Neural cell (in vitro differentiated cells): ENCODE measurements around the gene BMAL1. TPM values are rescaled to one million over a fixed set of nuclear protein-coding genes. Genes with fewer than 3 reads are reported as not detected.

ENCODE experiments used
- H2AFZ ChIP-seq: fragments of 200-600, 300-800 bp; sonication (generic), shearing (Covaris generic); 2 replicates; pipeline ENCODE4 v1.6.0; 2014; ENCODE audit warnings: low read depth, mild to moderate bottlenecking, antibody characterized with exemption, low read length, moderate library complexity
- H3F3A ChIP-seq: fragments of 200-600 bp; shearing (Covaris generic); 2 replicates; pipeline ENCODE4 v1.6.1; 2016; ENCODE audit warnings: mild to moderate bottlenecking, moderate library complexity, mixed read lengths, antibody characterized with exemption, low read length; ENCODE audit not compliant: insufficient read depth, poor library complexity, severe bottlenecking
- H3K27ac ChIP-seq: fragments of 200-600, 300-800 bp; sonication (generic), shearing (Covaris generic); 2 replicates; pipeline ENCODE4 v1.5.1; 2014; ENCODE audit warnings: mild to moderate bottlenecking, low read length, moderate library complexity
- H3K27me3 ChIP-seq: fragments of 300-800, 200-600 bp; sonication (generic), shearing (Covaris generic); 2 replicates; pipeline ENCODE4 v1.6.0; 2014; ENCODE audit warnings: mild to moderate bottlenecking, low read depth, low read length, moderate library complexity; ENCODE audit not compliant: insufficient read depth
- H3K36me3 ChIP-seq: fragments of 300-800, 200-600 bp; sonication (generic), shearing (Covaris generic); 2 replicates; pipeline ENCODE4 v1.5.1; 2014; ENCODE audit warnings: mild to moderate bottlenecking, antibody characterized with exemption, low read length, moderate library complexity; ENCODE audit not compliant: insufficient read depth
- H3K4me2 ChIP-seq: fragments of 300-800, 200-600 bp; sonication (generic), shearing (Covaris generic); 2 replicates; pipeline ENCODE4 v1.6.0; 2014; ENCODE audit warnings: mild to moderate bottlenecking, low read length
- H3K4me3 ChIP-seq: fragments of 300-800, 200-600 bp; sonication (generic), shearing (Covaris generic); 2 replicates; pipeline ENCODE4 v1.5.1; 2014; ENCODE audit warnings: mild to moderate bottlenecking, low read length, moderate library complexity
- H3K79me2 ChIP-seq: fragments of 200-600 bp; shearing (Covaris generic); replicated peaks from 2 replicates; pipeline ENCODE4 v1.6.0; 2014; ENCODE audit warnings: mild to moderate bottlenecking, low read length, moderate library complexity; ENCODE audit not compliant: insufficient read depth
- H3K9ac ChIP-seq: fragments of 300-800, 200-600 bp; sonication (generic), shearing (Covaris generic); 2 replicates; pipeline ENCODE4 v1.6.1; 2016; ENCODE audit warnings: mild to moderate bottlenecking, low read length, mixed read lengths
- H3K9me2 ChIP-seq: fragments of 200-600 bp; shearing (Covaris generic); 2 replicates; pipeline ENCODE4 v1.6.1; 2016; ENCODE audit warnings: mild to moderate bottlenecking, low read length, mixed read lengths; ENCODE audit not compliant: insufficient read depth
- H3K9me3 ChIP-seq: fragments of 200-600, 300-800 bp; sonication (generic), shearing (Covaris generic); 2 replicates; pipeline ENCODE4 v1.6.1; 2016; ENCODE audit warnings: mild to moderate bottlenecking, mixed run types, low read length, moderate library complexity, mixed read lengths
- H4K20me1 ChIP-seq: fragments of 200-600 bp; shearing (Covaris generic); 2 replicates; pipeline ENCODE4 v1.6.1; 2016; ENCODE audit warnings: mild to moderate bottlenecking, mixed run types; ENCODE audit not compliant: insufficient read depth
- CTCF ChIP-seq: fragments of 450-650 bp; IDR thresholded peaks from 2 replicates; pipeline ENCODE4 v1.5.1; 2014; ENCODE audit warnings: antibody characterized with exemption, mild to moderate bottlenecking, moderate library complexity; ENCODE audit not compliant: poor library complexity, severe bottlenecking
- EP300 ChIP-seq: fragments of 450-650 bp; conservative IDR thresholded peaks from 2 replicates; pipeline ENCODE4 v1.6.1; 2014; ENCODE audit warnings: antibody characterized with exemption, mild to moderate bottlenecking, moderate library complexity; ENCODE audit not compliant: poor library complexity, severe bottlenecking
- EZH2 ChIP-seq: fragments of 200-600, 300-800 bp; shearing (Covaris generic), sonication (generic); IDR thresholded peaks from 2 replicates; pipeline ENCODE4 v1.6.1; 2014; ENCODE audit warnings: antibody characterized with exemption, low read length, borderline replicate concordance, mild to moderate bottlenecking; ENCODE audit not compliant: insufficient read depth, poor library complexity, severe bottlenecking
- MXI1 ChIP-seq: fragments of 450-650 bp; conservative IDR thresholded peaks from 2 replicates; pipeline ENCODE4 v1.6.1; 2014; ENCODE audit warnings: antibody characterized with exemption, mild to moderate bottlenecking; ENCODE audit not compliant: poor library complexity, severe bottlenecking
- POLR2AphosphoS5 ChIP-seq: IDR thresholded peaks from 2 replicates; pipeline ENCODE4 v1.6.1; 2012
- RAD21 ChIP-seq: fragments of 450-650 bp; conservative IDR thresholded peaks from 2 replicates; pipeline ENCODE4 v1.6.1; 2014; ENCODE audit warnings: antibody characterized with exemption, mild to moderate bottlenecking, moderate library complexity
- REST ChIP-seq: IDR thresholded peaks from 2 replicates; pipeline ENCODE4 v1.6.1; 2012; ENCODE audit warnings: borderline replicate concordance
- SMC3 ChIP-seq: fragments of 450-650 bp; conservative IDR thresholded peaks from 2 replicates; pipeline ENCODE4 v1.6.1; 2014; ENCODE audit warnings: antibody characterized with exemption, mild to moderate bottlenecking, moderate library complexity; ENCODE audit not compliant: poor library complexity
- TAF1 ChIP-seq: IDR thresholded peaks from 2 replicates; pipeline ENCODE4 v1.6.1; 2012; ENCODE audit warnings: low read depth
- polyA plus RNA-seq: library from polyadenylated mRNA; depleted of rRNA; stranded (reverse); fragments of >200 nt; gene quantifications from 2 replicates; pipeline ENCODE4 v1.2.3, GENCODE V29; 2014

Gene BMAL1
- polyA plus RNA-seq, 1 donor from 2014 or later = 17.1 TPM

DNA sequence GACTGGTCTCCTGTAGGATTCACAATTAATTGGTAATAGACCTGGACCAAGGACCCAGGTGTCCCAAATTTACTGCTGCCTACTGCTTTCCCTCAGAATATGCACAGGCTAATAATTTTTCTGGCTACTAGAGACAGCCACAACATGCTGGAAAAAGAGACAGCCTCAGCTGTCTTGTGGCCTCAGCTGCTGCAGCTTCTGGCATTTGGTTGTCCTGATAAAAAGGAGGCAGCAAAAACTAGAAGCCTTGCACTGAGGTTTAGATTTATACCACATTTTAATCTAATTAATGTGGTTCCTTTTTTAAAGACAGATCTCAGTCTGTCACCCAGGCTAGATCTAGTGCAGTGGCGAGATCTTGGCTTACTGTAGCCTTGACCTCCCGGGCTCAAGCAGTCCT, 95.6 kb downstream of the BMAL1 start:
- H3F3A ChIP-seq = no peaks in the 10 kb centered on the region
- no peak overlapping the region for H3K27ac ChIP-seq
- H3K36me3 ChIP-seq = no peaks in the 10 kb centered on the region
- no peaks in the 10 kb centered on the region for H3K27me3 ChIP-seq
- H3K9ac ChIP-seq = no peak overlapping the region
- H2AFZ ChIP-seq = no peak overlapping the region
- H3K9me2 ChIP-seq = no peaks in the 10 kb centered on the region
- H3K9me3 ChIP-seq = no peaks in the 10 kb centered on the region
- H3K79me2 ChIP-seq = no peaks in the 10 kb centered on the region
- no peaks in the 10 kb centered on the region for H4K20me1 ChIP-seq
- TF ChIP-seq POLR2AphosphoS5 (no peak), MXI1 (no peak)
- no peak overlapping the region for H3K4me2 ChIP-seq
- no peak overlapping the region for H3K4me3 ChIP-seq

DNA sequence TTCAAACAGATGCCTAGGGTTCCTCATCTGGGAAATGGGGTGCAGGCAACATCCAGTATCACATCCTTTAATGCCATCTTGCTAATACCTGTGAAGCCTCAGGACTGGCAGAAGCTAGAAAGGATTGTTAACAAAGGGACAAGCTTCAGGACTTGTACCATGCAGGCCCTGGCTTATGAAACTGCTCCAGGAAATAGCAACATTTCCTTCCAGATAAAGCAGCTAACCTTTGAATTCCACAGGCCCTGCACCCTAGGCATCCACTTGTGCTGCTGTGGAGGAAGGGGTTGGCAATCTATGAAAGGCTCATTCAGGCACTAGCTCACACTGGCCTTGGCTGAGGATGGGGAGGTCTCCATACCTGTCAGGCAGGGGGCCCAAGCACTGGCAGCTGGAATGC, 98.2 kb downstream of the BMAL1 start:
- no peak overlapping the region for H3K4me3 ChIP-seq
- no peaks in the 10 kb centered on the region for H3F3A ChIP-seq
- no peaks in the 10 kb centered on the region for H4K20me1 ChIP-seq
- no peak overlapping the region for H3K9ac ChIP-seq
- no peak overlapping the region for H2AFZ ChIP-seq
- no peaks in the 10 kb centered on the region for H3K9me3 ChIP-seq
- no peaks in the 10 kb centered on the region for H3K27me3 ChIP-seq
- no peaks in the 10 kb centered on the region for H3K36me3 ChIP-seq
- TF ChIP-seq REST (no peak), POLR2AphosphoS5 (no peak), SMC3 (no peak), MXI1 (no peak), CTCF (no peak), RAD21 (no peak), EP300 (no peak), EZH2 (no peak), TAF1 (no peak)
- no peaks in the 10 kb centered on the region for H3K79me2 ChIP-seq
- H3K27ac ChIP-seq = no peak overlapping the region
- H3K4me2 ChIP-seq = no peak overlapping the region
- no peaks in the 10 kb centered on the region for H3K9me2 ChIP-seq

DNA sequence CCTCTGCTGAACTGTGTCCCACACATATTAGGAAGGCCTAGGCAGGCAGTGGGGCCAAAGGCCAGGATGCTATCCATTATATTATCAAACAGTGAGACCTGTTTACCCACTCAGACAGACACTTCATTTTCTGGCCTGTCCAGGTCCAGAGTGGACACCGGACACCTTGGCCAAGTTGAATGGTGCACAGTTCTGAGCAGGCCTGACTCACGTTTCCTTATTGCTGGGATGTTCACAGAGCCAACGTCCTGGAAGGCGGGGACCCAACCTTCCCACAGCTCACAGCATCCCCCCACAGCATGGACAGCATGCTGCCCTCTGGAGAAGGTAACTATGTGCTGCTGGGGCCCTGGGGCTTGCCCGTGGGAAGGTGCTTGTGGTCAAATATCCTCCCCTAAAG, 98.8 kb downstream of the BMAL1 start:
- Histone ChIP-seq H3F3A (no peaks in the 10 kb centered on the region), H3K4me2 (no peak overlapping the region), H3K9me3 (no peaks in the 10 kb centered on the region), H2AFZ (no peak overlapping the region), H3K4me3 (no peak overlapping the region), H3K27ac (no peak overlapping the region), H3K36me3 (no peaks in the 10 kb centered on the region), H3K79me2 (no peaks in the 10 kb centered on the region), H3K27me3 (no peaks in the 10 kb centered on the region), H3K9me2 (no peaks in the 10 kb centered on the region), H4K20me1 (no peaks in the 10 kb centered on the region), H3K9ac (no peak overlapping the region)
- TF ChIP-seq TAF1 (no peak), EP300 (no peak), SMC3 (no peak), MXI1 (no peak), EZH2 (no peak), POLR2AphosphoS5 (no peak), CTCF (no peak), REST (no peak)
